A549 (cell line): Measurements from ENCODE around the gene FAM151A. TPM values are rescaled to one million over a fixed set of nuclear protein-coding genes. Genes with fewer than 3 reads are reported as not detected.

Experiments used
- ATAC-seq, 2 experiments: fragments of 200-7000 bp in 1 of 2; fragments of >200 bp in 1 of 2; cut with Nextera tagmentation in 1 of 2; cut with Tn5 transposase in 1 of 2; 3 replicates each; pipeline versions ENCODE4 v1.8.0 to v1.9.1; 2018 to 2020; ENCODE audit warnings: mild to moderate bottlenecking in 1 of 2, moderate library complexity in 1 of 2
- CTCF ChIA-PET: fragments of 300-600 bp; sonication (Branson Sonifier 250); formaldehyde crosslinking; extraction: SDS; loops from one replicate; lab custom pipeline; 2021; ENCODE audit warnings: antibody characterized with exemption, inconsistent platforms; lab: Yijun Ruan, JAX
- POLR2A ChIA-PET: fragments of 350-600 bp; formaldehyde crosslinking; extraction: SDS; loops from one replicate; lab custom pipeline; 2021; ENCODE audit warnings: antibody characterized with exemption, inconsistent platforms; lab: Yijun Ruan, JAX
- DNase-seq, 2 experiments: peaks; one replicate each; pipeline versions ENCODE4 v3.0.0 to v3.0.0-alpha.2; 2011 to 2016; ENCODE audit warnings: low read depth in 1 of 2, low spot score in 1 of 2
- FAIRE-seq: peaks from 2 replicates; lab custom pipeline; 2011; peaks lifted over from hg19 to GRCh38; lab: Jason Lieb, UNC
- H3K27ac ChIP-seq, 2 experiments: fragments of >200 bp; sonication (Bioruptor Twin); formaldehyde crosslinking; 3 replicates each; pipeline ENCODE4 v1.5.1; 2016 to 2017
- H3K4me1 ChIP-seq: fragments of >200 bp; sonication (Bioruptor Twin); formaldehyde crosslinking; 3 replicates; pipeline ENCODE4 v1.6.1; 2016
- H3K4me2 ChIP-seq: fragments of >200 bp; sonication (Bioruptor Twin); formaldehyde crosslinking; 3 replicates; pipeline ENCODE4 v1.6.1; 2016
- H3K4me3 ChIP-seq: fragments of >200 bp; sonication (Bioruptor Twin); formaldehyde crosslinking; 3 replicates; pipeline ENCODE4 v1.5.1; 2016
- H3K9me3 ChIP-seq: fragments of >200 bp; sonication (Bioruptor Twin); formaldehyde crosslinking; 3 replicates; pipeline ENCODE4 v1.6.1; 2016
- EHF ChIP-seq: fragments of 250-450 bp; sonication (Bioruptor Pico); IDR thresholded peaks from 2 replicates; pipeline ENCODE4 v1.5.0; 2020; ENCODE audit warnings: mild to moderate bottlenecking
- EP300 ChIP-seq, 2 experiments: fragments of >200 bp; sonication (Bioruptor Twin); formaldehyde crosslinking; IDR thresholded peaks; 2 replicates in 1 of 2; 3 replicates in 1 of 2; pipeline ENCODE4 v1.6.1; 2016 to 2017
- FOSB ChIP-seq: fragments of 250-450 bp; sonication (Bioruptor Pico); IDR thresholded peaks from 2 replicates; pipeline ENCODE4 v1.5.0; 2020; ENCODE audit warnings: mild to moderate bottlenecking, moderate library complexity
- FOXS1 ChIP-seq: fragments of 250-450 bp; sonication (Bioruptor Pico); IDR thresholded peaks from 2 replicates; pipeline ENCODE4 v1.5.0; 2020; ENCODE audit warnings: mild to moderate bottlenecking, moderate library complexity
- HOXB5 ChIP-seq: fragments of 250-450 bp; sonication (Bioruptor Pico); IDR thresholded peaks from 2 replicates; pipeline ENCODE4 v1.5.0; 2020; ENCODE audit warnings: mild to moderate bottlenecking, moderate library complexity
- MAFK ChIP-seq: fragments of 450-650 bp; IDR thresholded peaks from 2 replicates; pipeline ENCODE4 v1.6.1; 2014; ENCODE audit not compliant: partially characterized antibody
- NFE2L2 ChIP-seq: fragments of 150-350 bp; conservative IDR thresholded peaks from 2 replicates; pipeline ENCODE4 v1.6.1; 2014; ENCODE audit warnings: low read length
- PHF8 ChIP-seq: fragments of 200-600 bp; sonication (generic); IDR thresholded peaks from 2 replicates; pipeline ENCODE4 v1.6.1; 2016; ENCODE audit warnings: low read depth, mild to moderate bottlenecking, antibody characterized with exemption, moderate library complexity, borderline replicate concordance
- POLR2AphosphoS2 ChIP-seq: conservative IDR thresholded peaks from 2 replicates; pipeline ENCODE4 v1.6.1; 2012; ENCODE audit warnings: low read length, improper control_type of control experiment, inconsistent platforms
- TFCP2L1 ChIP-seq: fragments of 250-450 bp; sonication (Bioruptor Pico); IDR thresholded peaks from 2 replicates; pipeline ENCODE4 v1.5.0; 2021; ENCODE audit warnings: mild to moderate bottlenecking
- ZC3H11A ChIP-seq: fragments of 450-650 bp; IDR thresholded peaks from 2 replicates; pipeline ENCODE4 v1.6.1; 2014; ENCODE audit warnings: antibody characterized with exemption, mild to moderate bottlenecking
- ZSCAN20 ChIP-seq: fragments of 250-450 bp; sonication (Bioruptor Pico); IDR thresholded peaks from 2 replicates; pipeline ENCODE4 v1.8.0; 2022; ENCODE audit warnings: mild to moderate bottlenecking, moderate library complexity
- whole genome bisulfite sequencing: methylation state at CpG from one replicate; pipeline ENCODE4 v1.1.6; 2017; ENCODE audit errors: missing lambda C conversion rate; 5-methylcytosine and 5-hydroxymethylcytosine counted together
- polyA plus RNA-seq, 4 experiments: library from polyadenylated mRNA; depleted of rRNA in 3 of 4; stranded (reverse); fragments of >200 nt; fragmentation: RNase III in 1 of 4; extraction: RNeasy Plus Mini Kit Qiagen cat#74134 plus additional on column Dnase treatment in 1 of 4; gene quantifications; 2 replicates in 3 of 4; 3 replicates in 1 of 4; pipeline ENCODE4 v1.2.3, GENCODE V29; 2011 to 2017
- TF ChIP-seq, protein P1 (sequence below): IDR thresholded peaks from 2 replicates; pipeline ENCODE4 v1.6.1; 2012
- TF ChIP-seq, protein P2 (sequence below): fragments of >200 bp; sonication (Bioruptor Twin); formaldehyde crosslinking; IDR thresholded peaks from 3 replicates; pipeline ENCODE4 v1.5.1; 2016
- TF ChIP-seq, protein P3 (sequence below): fragments of 250-450 bp; sonication (Bioruptor Pico); IDR thresholded peaks from 2 replicates; pipeline ENCODE4 v1.5.0; 2021; ENCODE audit warnings: mild to moderate bottlenecking, moderate library complexity, borderline replicate concordance
- TF ChIP-seq, protein P4 (sequence below): fragments of 200-600 bp; sonication (generic); IDR thresholded peaks from 2 replicates; pipeline ENCODE4 v1.6.1; 2016; ENCODE audit warnings: antibody characterized with exemption, mild to moderate bottlenecking, moderate library complexity
- TF ChIP-seq, protein P5 (sequence below): fragments of >200 bp; sonication (Bioruptor Twin); formaldehyde crosslinking; IDR thresholded peaks from 3 replicates; pipeline ENCODE4 v1.6.1; 2016

Gene FAM151A
- polyA plus RNA-seq, 2 of the 4 experiments (the other 2 are of a cell fraction) = not detected

DNA sequence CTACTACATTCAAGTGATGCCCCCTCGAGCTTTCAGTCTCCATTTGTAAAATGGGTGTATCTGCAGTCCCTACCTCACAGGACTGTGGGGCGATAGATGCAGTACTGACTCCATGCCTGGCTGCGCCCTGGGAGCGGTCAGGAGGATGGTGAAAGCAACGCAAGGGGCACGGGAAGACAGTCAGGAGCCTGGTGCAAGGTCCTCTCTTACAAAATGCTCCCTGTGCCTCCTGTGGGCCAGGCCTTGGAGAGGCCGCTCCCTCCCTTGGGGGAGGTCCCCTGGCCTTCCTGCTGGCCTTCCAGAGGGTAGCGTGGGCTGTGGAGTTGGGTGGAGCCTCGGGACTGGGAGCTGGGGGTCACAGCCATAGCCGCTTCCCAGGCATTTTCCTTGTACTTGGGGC, 21.6 kb downstream of the FAM151A start:
- H3K9me3 ChIP-seq = no peaks in the 10 kb centered on the region
- no peak overlapping the region for H3K27ac ChIP-seq
- CTCF ChIA-PET = no interaction called here
- POLR2A ChIA-PET = no interaction called here
- no peak for DNase-seq
- no peak overlapping the region for H3K4me2 ChIP-seq
- TF ChIP-seq EHF (no peak), FOXS1 (no peak), MAFK (no peak), HOXB5 (CRISPR knock-in tag) (no peak), POLR2AphosphoS2 (no peak), EP300 (IDR thresholded peaks at IDR 0.05) (no peak), ZC3H11A (no peak), TFCP2L1 (CRISPR knock-in tag) (no peak), FOSB (CRISPR knock-in tag) (no peak), ZSCAN20 (CRISPR knock-in tag) (no peak), PHF8 (no peak), NFE2L2 (no peak)
- TF ChIP-seq, protein P1, sequence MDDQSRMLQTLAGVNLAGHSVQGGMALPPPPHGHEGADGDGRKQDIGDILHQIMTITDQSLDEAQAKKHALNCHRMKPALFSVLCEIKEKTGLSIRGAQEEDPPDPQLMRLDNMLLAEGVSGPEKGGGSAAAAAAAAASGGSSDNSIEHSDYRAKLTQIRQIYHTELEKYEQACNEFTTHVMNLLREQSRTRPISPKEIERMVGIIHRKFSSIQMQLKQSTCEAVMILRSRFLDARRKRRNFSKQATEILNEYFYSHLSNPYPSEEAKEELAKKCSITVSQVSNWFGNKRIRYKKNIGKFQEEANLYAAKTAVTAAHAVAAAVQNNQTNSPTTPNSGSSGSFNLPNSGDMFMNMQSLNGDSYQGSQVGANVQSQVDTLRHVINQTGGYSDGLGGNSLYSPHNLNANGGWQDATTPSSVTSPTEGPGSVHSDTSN = no peak
- TF ChIP-seq, protein P2, sequence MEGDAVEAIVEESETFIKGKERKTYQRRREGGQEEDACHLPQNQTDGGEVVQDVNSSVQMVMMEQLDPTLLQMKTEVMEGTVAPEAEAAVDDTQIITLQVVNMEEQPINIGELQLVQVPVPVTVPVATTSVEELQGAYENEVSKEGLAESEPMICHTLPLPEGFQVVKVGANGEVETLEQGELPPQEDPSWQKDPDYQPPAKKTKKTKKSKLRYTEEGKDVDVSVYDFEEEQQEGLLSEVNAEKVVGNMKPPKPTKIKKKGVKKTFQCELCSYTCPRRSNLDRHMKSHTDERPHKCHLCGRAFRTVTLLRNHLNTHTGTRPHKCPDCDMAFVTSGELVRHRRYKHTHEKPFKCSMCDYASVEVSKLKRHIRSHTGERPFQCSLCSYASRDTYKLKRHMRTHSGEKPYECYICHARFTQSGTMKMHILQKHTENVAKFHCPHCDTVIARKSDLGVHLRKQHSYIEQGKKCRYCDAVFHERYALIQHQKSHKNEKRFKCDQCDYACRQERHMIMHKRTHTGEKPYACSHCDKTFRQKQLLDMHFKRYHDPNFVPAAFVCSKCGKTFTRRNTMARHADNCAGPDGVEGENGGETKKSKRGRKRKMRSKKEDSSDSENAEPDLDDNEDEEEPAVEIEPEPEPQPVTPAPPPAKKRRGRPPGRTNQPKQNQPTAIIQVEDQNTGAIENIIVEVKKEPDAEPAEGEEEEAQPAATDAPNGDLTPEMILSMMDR = no peak
- TF ChIP-seq, protein P3, sequence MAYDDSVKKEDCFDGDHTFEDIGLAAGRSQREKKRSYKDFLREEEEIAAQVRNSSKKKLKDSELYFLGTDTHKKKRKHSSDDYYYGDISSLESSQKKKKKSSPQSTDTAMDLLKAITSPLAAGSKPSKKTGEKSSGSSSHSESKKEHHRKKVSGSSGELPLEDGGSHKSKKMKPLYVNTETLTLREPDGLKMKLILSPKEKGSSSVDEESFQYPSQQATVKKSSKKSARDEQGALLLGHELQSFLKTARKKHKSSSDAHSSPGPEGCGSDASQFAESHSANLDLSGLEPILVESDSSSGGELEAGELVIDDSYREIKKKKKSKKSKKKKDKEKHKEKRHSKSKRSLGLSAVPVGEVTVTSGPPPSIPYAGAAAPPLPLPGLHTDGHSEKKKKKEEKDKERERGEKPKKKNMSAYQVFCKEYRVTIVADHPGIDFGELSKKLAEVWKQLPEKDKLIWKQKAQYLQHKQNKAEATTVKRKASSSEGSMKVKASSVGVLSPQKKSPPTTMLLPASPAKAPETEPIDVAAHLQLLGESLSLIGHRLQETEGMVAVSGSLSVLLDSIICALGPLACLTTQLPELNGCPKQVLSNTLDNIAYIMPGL (CRISPR knock-in tag) = no peak
- TF ChIP-seq, protein P4, sequence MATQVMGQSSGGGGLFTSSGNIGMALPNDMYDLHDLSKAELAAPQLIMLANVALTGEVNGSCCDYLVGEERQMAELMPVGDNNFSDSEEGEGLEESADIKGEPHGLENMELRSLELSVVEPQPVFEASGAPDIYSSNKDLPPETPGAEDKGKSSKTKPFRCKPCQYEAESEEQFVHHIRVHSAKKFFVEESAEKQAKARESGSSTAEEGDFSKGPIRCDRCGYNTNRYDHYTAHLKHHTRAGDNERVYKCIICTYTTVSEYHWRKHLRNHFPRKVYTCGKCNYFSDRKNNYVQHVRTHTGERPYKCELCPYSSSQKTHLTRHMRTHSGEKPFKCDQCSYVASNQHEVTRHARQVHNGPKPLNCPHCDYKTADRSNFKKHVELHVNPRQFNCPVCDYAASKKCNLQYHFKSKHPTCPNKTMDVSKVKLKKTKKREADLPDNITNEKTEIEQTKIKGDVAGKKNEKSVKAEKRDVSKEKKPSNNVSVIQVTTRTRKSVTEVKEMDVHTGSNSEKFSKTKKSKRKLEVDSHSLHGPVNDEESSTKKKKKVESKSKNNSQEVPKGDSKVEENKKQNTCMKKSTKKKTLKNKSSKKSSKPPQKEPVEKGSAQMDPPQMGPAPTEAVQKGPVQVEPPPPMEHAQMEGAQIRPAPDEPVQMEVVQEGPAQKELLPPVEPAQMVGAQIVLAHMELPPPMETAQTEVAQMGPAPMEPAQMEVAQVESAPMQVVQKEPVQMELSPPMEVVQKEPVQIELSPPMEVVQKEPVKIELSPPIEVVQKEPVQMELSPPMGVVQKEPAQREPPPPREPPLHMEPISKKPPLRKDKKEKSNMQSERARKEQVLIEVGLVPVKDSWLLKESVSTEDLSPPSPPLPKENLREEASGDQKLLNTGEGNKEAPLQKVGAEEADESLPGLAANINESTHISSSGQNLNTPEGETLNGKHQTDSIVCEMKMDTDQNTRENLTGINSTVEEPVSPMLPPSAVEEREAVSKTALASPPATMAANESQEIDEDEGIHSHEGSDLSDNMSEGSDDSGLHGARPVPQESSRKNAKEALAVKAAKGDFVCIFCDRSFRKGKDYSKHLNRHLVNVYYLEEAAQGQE = no peak
- TF ChIP-seq, protein P5, sequence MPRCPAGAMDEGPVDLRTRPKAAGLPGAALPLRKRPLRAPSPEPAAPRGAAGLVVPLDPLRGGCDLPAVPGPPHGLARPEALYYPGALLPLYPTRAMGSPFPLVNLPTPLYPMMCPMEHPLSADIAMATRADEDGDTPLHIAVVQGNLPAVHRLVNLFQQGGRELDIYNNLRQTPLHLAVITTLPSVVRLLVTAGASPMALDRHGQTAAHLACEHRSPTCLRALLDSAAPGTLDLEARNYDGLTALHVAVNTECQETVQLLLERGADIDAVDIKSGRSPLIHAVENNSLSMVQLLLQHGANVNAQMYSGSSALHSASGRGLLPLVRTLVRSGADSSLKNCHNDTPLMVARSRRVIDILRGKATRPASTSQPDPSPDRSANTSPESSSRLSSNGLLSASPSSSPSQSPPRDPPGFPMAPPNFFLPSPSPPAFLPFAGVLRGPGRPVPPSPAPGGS = no peak
- TF ChIP-seq, all 56 proteins: peak for 0
- FAIRE-seq (no peak), ATAC-seq (no peak)
- Histone ChIP-seq H3K4me1 (no peaks in the 10 kb centered on the region), H3K4me3 (no peak overlapping the region)
- 79% methylated on average over 7 of the region's 10 CpGs for WGBS
